Parathyroid adenoma (tissue), 2 donors: Measurements from ENCODE around the gene PRODH2.

Experiments
- H2AFZ ChIP-seq: fragments of 300-600 bp; sonication (generic); one replicate; pipeline ENCODE4 v1.7.0; 2017; ENCODE audit warnings: antibody characterized with exemption, mild to moderate bottlenecking
- H3K27ac ChIP-seq: fragments of 300-600 bp; sonication (generic); one replicate; pipeline ENCODE4 v1.7.0; 2017
- H3K27me3 ChIP-seq: fragments of 300-600 bp; sonication (generic); one replicate; pipeline ENCODE4 v1.7.0; 2017; ENCODE audit warnings: low read length; ENCODE audit not compliant: control insufficient read depth, insufficient read depth
- H3K36me3 ChIP-seq: fragments of 300-600 bp; sonication (generic); one replicate; pipeline ENCODE4 v1.7.0; 2017; ENCODE audit warnings: low read length; ENCODE audit not compliant: control insufficient read depth, insufficient read depth
- H3K4me1 ChIP-seq: fragments of 300-600 bp; sonication (generic); one replicate; pipeline ENCODE4 v1.7.0; 2017; ENCODE audit warnings: control low read depth
- H3K4me2 ChIP-seq: fragments of 300-600 bp; sonication (generic); one replicate; pipeline ENCODE4 v1.7.0; 2017; ENCODE audit warnings: low read length
- H3K4me3 ChIP-seq: fragments of 300-600 bp; sonication (generic); one replicate; pipeline ENCODE4 v1.7.0; 2017; ENCODE audit warnings: low read depth, low read length
- H3K79me2 ChIP-seq: fragments of 300-600 bp; sonication (generic); one replicate; pipeline ENCODE4 v1.7.0; 2017; ENCODE audit warnings: control low read depth
- H3K9ac ChIP-seq: fragments of 300-600 bp; sonication (generic); one replicate; pipeline ENCODE4 v1.7.0; 2017; ENCODE audit warnings: mild to moderate bottlenecking
- H3K9me3 ChIP-seq: fragments of 300-600 bp; sonication (generic); one replicate; pipeline ENCODE4 v1.7.0; 2017; ENCODE audit warnings: low read length; ENCODE audit not compliant: control insufficient read depth
- TF ChIP-seq, protein P1 (sequence below): fragments of 300-600 bp; sonication (generic); IDR thresholded peaks from one replicate; pipeline ENCODE4 v1.7.0; 2017; ENCODE audit warnings: antibody characterized with exemption, mild to moderate bottlenecking
- donor health status: primary hyperparathyroidism.

Gene PRODH2

DNA sequence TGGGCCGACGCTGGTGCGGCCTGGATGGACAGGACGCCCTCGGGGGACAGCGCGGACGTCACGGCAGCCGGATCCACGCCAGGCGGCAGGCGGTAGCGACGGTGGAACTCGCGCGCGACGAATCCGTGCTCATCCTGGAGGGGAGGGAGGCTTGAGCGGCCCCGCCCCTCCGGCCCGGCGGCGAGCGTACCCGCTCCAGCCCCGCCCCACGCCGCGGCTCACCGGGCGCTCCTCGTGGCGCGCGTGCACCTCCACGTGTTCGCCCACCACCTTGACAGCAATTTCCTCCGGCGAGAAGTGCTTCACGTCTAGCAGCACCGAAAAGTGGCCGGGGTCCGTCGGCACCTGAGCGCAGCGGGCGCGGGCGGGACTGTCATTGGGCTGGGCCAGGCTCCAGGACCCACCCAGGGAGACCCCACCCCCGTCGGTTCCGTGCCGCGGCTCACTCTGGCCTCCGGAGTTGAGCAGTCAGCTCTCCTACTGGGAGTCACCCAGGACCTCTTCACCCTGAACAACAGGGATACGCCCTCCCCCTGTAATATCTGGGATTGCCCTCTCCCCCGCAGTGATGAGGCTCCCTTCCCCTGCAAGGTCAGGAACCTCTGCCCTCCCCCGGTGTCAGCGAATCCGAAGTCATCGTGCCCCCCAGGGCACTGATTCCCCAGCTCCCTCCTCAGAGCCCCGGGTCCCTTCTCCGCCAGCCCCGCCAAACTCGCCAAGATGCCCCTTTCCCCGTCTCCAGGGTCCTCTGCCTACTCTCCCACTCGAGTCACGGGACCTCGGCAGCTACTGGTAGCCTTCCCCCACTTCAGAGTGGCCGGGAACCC lies 56.9 kb downstream of the PRODH2 start:
- Histone ChIP-seq H3K79me2 (peaks cover 10% of the 10 kb centered on the region), H3K4me3 (no peak overlapping the region), H3K4me2 (no peak overlapping the region), H3K4me1 (peaks cover 10% of the 10 kb centered on the region), H3K36me3 (no peaks in the 10 kb centered on the region), H3K9ac (no peak overlapping the region), H3K27ac (peak overlapping the region; percentile 11), H3K27me3 (no peaks in the 10 kb centered on the region), H2AFZ (no peak overlapping the region), H3K9me3 (no peaks in the 10 kb centered on the region)
- TF ChIP-seq, protein P1, sequence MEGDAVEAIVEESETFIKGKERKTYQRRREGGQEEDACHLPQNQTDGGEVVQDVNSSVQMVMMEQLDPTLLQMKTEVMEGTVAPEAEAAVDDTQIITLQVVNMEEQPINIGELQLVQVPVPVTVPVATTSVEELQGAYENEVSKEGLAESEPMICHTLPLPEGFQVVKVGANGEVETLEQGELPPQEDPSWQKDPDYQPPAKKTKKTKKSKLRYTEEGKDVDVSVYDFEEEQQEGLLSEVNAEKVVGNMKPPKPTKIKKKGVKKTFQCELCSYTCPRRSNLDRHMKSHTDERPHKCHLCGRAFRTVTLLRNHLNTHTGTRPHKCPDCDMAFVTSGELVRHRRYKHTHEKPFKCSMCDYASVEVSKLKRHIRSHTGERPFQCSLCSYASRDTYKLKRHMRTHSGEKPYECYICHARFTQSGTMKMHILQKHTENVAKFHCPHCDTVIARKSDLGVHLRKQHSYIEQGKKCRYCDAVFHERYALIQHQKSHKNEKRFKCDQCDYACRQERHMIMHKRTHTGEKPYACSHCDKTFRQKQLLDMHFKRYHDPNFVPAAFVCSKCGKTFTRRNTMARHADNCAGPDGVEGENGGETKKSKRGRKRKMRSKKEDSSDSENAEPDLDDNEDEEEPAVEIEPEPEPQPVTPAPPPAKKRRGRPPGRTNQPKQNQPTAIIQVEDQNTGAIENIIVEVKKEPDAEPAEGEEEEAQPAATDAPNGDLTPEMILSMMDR = no peak

DNA sequence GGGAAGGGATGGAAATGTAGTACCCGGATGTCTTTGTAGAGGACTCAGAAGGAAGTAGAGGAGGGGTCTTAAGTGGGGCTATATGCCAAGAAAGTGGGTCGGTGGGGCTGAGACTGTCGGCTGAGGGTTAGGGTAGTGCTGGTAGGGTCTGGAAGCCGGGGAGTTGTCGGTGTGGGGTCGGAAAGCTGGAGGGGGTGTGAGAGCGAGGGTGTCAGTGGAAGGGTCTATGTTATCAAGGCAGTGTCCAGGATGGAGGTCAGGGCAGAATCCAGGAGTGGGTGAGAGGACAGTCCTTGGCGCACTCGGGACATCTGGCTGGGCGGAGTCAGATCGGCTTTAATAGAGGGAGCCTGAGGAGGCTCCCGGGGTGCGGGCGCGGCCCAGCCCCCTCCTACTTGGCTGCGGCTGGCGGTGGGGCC lies 57.5 kb downstream of the PRODH2 start:
- Histone ChIP-seq H3K36me3 (no peaks in the 10 kb centered on the region), H3K4me3 (no peak overlapping the region), H3K27ac (no peak overlapping the region), H3K9me3 (no peaks in the 10 kb centered on the region), H3K4me1 (peaks cover 10% of the 10 kb centered on the region), H3K27me3 (no peaks in the 10 kb centered on the region), H3K9ac (no peak overlapping the region), H3K79me2 (peaks cover 10% of the 10 kb centered on the region), H3K4me2 (no peak overlapping the region), H2AFZ (no peak overlapping the region)
- TF ChIP-seq, protein P1 = no peak

DNA sequence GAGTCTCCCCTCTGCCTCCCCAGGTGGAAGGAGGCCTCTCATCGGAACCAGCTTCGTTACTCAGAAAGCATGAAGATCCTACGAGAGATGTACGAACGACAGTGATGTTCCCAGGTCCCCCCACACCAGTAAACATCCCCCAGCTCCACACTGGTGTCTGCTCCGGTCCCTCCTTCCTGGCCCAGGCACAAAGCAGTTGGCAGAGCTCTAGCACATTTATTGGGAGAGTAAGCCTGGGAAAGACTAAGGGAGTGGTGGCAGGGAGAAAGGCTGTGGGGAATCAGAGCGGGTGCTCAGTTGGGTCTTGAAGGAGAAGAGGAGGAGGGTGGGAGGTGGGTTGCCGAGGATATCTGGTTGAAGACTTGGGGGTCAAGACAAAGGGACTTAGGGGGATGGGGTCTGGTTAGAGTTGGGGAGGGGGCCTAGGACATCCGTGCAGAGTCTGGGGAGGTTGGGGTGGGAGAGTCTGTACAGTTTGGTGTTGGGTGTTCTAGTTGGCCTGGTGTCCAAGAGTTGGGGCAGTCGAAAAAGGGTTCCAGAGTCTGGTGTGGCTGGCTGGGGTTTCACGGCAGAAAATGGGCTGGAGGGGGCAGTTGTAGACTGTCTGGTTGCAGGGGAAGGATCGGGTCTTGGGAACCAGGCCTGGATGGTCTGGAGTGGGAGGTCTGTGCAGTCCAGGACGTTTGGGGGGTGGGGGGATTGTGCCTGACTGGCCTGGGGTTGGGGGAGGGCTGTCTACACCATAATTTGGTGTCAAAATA lies 58.1 kb downstream of the PRODH2 start:
- TF ChIP-seq, protein P1 = no peak
- H3K4me2 ChIP-seq = no peak overlapping the region
- no peak overlapping the region for H3K9ac ChIP-seq
- no peaks in the 10 kb centered on the region for H3K36me3 ChIP-seq
- no peaks in the 10 kb centered on the region for H3K27me3 ChIP-seq
- H2AFZ ChIP-seq = no peak overlapping the region
- H3K9me3 ChIP-seq = no peaks in the 10 kb centered on the region
- no peak overlapping the region for H3K4me3 ChIP-seq
- peaks cover 7% of the 10 kb centered on the region for H3K79me2 ChIP-seq
- H3K27ac ChIP-seq = no peak overlapping the region
- H3K4me1 ChIP-seq = peaks cover 10% of the 10 kb centered on the region

DNA sequence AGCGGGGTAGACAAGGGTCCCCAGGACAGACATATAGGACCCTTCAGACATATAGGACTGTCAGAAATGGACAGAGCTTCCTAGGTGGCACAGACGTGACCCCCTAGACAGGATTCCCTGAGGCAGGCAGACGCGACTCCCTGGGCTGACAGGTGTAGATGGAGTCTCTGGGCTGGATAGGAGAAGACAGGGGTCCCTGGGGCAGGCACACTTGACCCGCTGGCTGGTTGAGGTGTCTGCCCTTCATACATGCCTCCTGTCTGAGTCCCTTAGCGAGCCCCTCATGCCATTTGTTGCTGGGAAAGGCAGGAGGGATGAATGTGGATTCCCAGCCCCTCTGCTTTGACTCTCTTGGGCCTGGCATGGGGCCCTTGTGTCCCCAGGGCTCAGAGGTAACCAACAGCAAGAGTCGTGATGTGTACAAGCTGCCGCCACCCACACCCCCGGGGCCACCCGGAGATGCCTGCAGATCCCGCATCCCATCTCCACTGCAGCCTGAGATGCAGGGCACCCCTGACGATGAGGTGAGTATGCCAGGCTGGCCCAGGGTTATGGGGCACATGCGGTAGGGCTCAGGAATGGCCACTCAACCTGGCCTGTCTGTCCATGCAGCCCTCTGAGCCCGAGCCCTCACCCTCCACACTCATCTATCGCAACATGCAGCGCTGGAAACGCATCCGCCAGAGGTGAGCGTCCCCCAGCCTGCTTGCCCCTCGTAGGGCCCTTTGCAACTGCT lies 58.8 kb downstream of the PRODH2 start:
- Histone ChIP-seq H3K4me1 (peaks cover 5% of the 10 kb centered on the region), H3K9ac (no peak overlapping the region)

More for the DNA sequence above, 58.8 kb downstream of the PRODH2 start:
- Histone ChIP-seq H3K79me2 (peaks cover 2% of the 10 kb centered on the region), H3K4me3 (no peak overlapping the region), H3K9me3 (no peaks in the 10 kb centered on the region), H3K4me2 (no peak overlapping the region), H3K27ac (no peak overlapping the region), H2AFZ (no peak overlapping the region), H3K27me3 (no peaks in the 10 kb centered on the region), H3K36me3 (no peaks in the 10 kb centered on the region)
- TF ChIP-seq, protein P1 = no peak
